Testis (tissue), 3 donors: ENCODE measurements around the gene ZBTB7A. TPM values are rescaled to one million over a fixed set of nuclear protein-coding genes. Genes with fewer than 3 reads are reported as not detected.

Source experiments
- DNase-seq: peaks from one replicate; pipeline ENCODE4 v3.0.0-alpha.2; 2019
- H3K27ac ChIP-seq, 2 donors: fragments of 200-600 bp; sonication (generic); one replicate each; pipeline ENCODE4 v1.5.1; 2019
- H3K27me3 ChIP-seq: fragments of 200-600 bp; sonication (generic); one replicate; pipeline ENCODE4 v1.5.1; 2019
- H3K36me3 ChIP-seq: fragments of 200-600 bp; sonication (generic); one replicate; pipeline ENCODE4 v1.5.1; 2017; ENCODE audit warnings: low read depth; ENCODE audit errors: missing control alignments
- H3K4me1 ChIP-seq: fragments of 200-600 bp; sonication (generic); one replicate; pipeline ENCODE4 v1.5.1; 2019
- H3K4me3 ChIP-seq, 2 donors: fragments of 200-600 bp; sonication (generic); one replicate each; pipeline ENCODE4 v1.5.1; 2017 to 2019
- H3K9me3 ChIP-seq: fragments of 200-600 bp; sonication (generic); one replicate; pipeline ENCODE4 v1.5.1; 2017
- CTCF ChIP-seq, 3 experiments: fragments of 450-650 bp in 2 of 3; fragments of 200-600 bp in 1 of 3; sonication (generic) in 1 of 3; IDR thresholded peaks; one replicate each; pipeline ENCODE4 v1.5.1; 2016 to 2019; ENCODE audit warnings: antibody characterized with exemption in 3 of 3, mild to moderate bottlenecking in 2 of 3, moderate library complexity in 1 of 3
- POLR2A ChIP-seq: fragments of 450-650 bp; IDR thresholded peaks from one replicate; pipeline ENCODE4 v1.6.1; 2017; ENCODE audit warnings: antibody characterized with exemption, mild to moderate bottlenecking, moderate library complexity
- WGBS, 2 donors: methylation state at CpG; one replicate each; pipeline ENCODE4 v1.1.5; 2018; 5-methylcytosine and 5-hydroxymethylcytosine counted together
- intact Hi-C: fragments of 100-400 bp; cut with DNase I; formaldehyde crosslinking; loops from one replicate; pipeline ENCODE4 v1.15.1; 2023; ENCODE audit warnings: low total_unique reads
- polyA plus RNA-seq: library from polyadenylated mRNA; stranded (reverse); fragments of 350-450 nt; fragmentation: Illumina TruSeq; extraction: RNeasy Lipid Tissue Mini Kit (QIAGEN cat#74804); gene quantifications from one replicate; pipeline ENCODE4 v1.2.3, GENCODE V29; 2014; ENCODE audit warnings: low read depth, low replicate concordance; ENCODE audit not compliant: insufficient read depth
- total RNA-seq, 2 donors: library from RNA; depleted of rRNA; stranded (reverse); fragments of >200 nt; gene quantifications; one replicate each; pipeline ENCODE4 v1.2.3, GENCODE V29; 2016

ZBTB7A gene
- total and polyA plus RNA-seq, 3 donors from 2014 or later: 7.5 to 49.4 (median 42.2) TPM

- TF ChIP-seq CTCF (IDR thresholded peaks at IDR 0.05) (no peak), POLR2A (no peak)
- WGBS, 2 donors: 85 to 86% methylated on average over 24 to 31 of the region's 31 CpGs
- intact Hi-C loops: no loop called here
- no peak for DNase-seq
- Histone ChIP-seq H3K36me3 (no peaks in the 10 kb centered on the region), H3K27ac (no peak overlapping the region), H3K4me3 (no peak overlapping the region), H3K4me1 (no peaks in the 10 kb centered on the region), H3K9me3 (no peaks in the 10 kb centered on the region), H3K27me3 (no peaks in the 10 kb centered on the region)
Observed at GRCh38 chr19:4087787-4088679, 21.3 kb upstream of the ZBTB7A start.

- WGBS, 2 donors: 54 to 58% methylated on average over 14 to 17 of the region's 17 CpGs
- no peaks in the 10 kb centered on the region for H3K9me3 ChIP-seq
- H3K4me3 ChIP-seq: no peak overlapping the region
- no peaks in the 10 kb centered on the region for H3K27me3 ChIP-seq
- TF ChIP-seq CTCF (IDR thresholded peaks at IDR 0.05) (no peak), POLR2A (no peak)
- no peak overlapping the region for H3K27ac ChIP-seq
- no peaks in the 10 kb centered on the region for H3K36me3 ChIP-seq
- no peaks in the 10 kb centered on the region for H3K4me1 ChIP-seq
- no peak for DNase-seq
- intact Hi-C loops: no loop called here
Observed at GRCh38 chr19:4086411-4086867, 19.7 kb upstream of the ZBTB7A start.

- DNase-seq: no peak
- Histone ChIP-seq H3K27me3 (no peaks in the 10 kb centered on the region), H3K36me3 (no peaks in the 10 kb centered on the region), H3K4me3 (no peak overlapping the region), H3K9me3 (no peaks in the 10 kb centered on the region), H3K27ac (no peak overlapping the region), H3K4me1 (no peaks in the 10 kb centered on the region)
- 75 to 78% methylated on average over 8 of the region's 8 CpGs for WGBS, 2 donors
- intact Hi-C loops: no loop called here
- TF ChIP-seq CTCF (IDR thresholded peaks at IDR 0.05) (no peak), POLR2A (no peak)
Observed at GRCh38 chr19:4084547-4084877, 17.8 kb upstream of the ZBTB7A start.

GRCh38 chr19:4083677-4084546, 17.2 kb upstream of the ZBTB7A start:
- no peaks in the 10 kb centered on the region for H3K4me1 ChIP-seq
- H3K9me3 ChIP-seq: no peaks in the 10 kb centered on the region
- H3K27ac ChIP-seq: no peak overlapping the region
- no peaks in the 10 kb centered on the region for H3K36me3 ChIP-seq
- intact Hi-C loops: no loop called here
- 73 to 81% methylated on average over 15 to 28 of the region's 28 CpGs for WGBS, 2 donors
- no peaks in the 10 kb centered on the region for H3K27me3 ChIP-seq
- H3K4me3 ChIP-seq: no peak overlapping the region
- no peak for DNase-seq
- TF ChIP-seq POLR2A (no peak), CTCF (IDR thresholded peaks at IDR 0.05) (no peak)
